ENCODE measurements around the gene CNTN6. TPM values are rescaled to one million over a fixed set of nuclear protein-coding genes. Genes with fewer than 3 reads are reported as not detected.

Gene CNTN6
- total RNA-seq, 1 experiment from 2014 or later = not detected

DNA sequence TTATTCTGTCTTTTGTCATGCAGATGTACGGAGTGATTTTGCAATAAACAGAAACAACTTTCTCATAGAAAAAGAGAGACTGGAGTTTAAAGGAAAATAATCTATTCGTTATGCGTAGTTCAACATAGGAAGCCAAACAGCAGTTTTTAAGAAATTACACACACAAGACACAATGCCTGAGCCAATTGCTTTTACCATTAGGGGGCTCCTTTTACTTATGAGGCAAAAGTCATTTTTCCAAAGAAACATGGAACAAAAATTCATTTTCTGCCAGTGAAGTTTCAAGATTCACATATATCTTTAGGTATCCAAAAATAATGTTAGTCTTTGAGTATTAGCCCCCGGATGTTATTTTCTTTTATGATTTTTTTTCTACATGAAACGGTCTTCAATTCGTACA is 10.7 kb downstream of the CNTN6 start:
- H2AFZ ChIP-seq (ENCODE audit: low read length) = no peak overlapping the region
- H3K4ac ChIP-seq (ENCODE audit: low read depth, low read length) = no peak overlapping the region
- no peak overlapping the region for H2BK12ac ChIP-seq (ENCODE audit: insufficient read length, low read depth, low read length)
- no peak overlapping the region for H3K18ac ChIP-seq (ENCODE audit: insufficient read length, low read depth, low read length)
- no peak overlapping the region for H3K9ac ChIP-seq (ENCODE audit: extremely low read depth, insufficient read length, low read length)
- no peaks in the 10 kb centered on the region for H3K4me1 ChIP-seq (ENCODE audit: insufficient read depth, low read length)
- no peak overlapping the region for H3K56ac ChIP-seq (ENCODE audit: insufficient read length, low read depth, low read length)
- H3K14ac ChIP-seq (ENCODE audit: insufficient read depth, low read length) = no peak overlapping the region
- H3T11ph ChIP-seq (ENCODE audit: low read length) = no peak overlapping the region
- Mint-ChIP-seq H3K4me1 (no peaks in the 10 kb centered on the region), H3K4me3 (no peak overlapping the region), H3K27me3 (ENCODE audit: low read depth) (no peaks in the 10 kb centered on the region), H3K36me3 (ENCODE audit: insufficient read depth in 1 of 3, low read depth in 3 of 3) (no peaks in the 10 kb centered on the region), H3K27ac (no peak overlapping the region), H3K9me3 (no peaks in the 10 kb centered on the region)
- no peaks in the 10 kb centered on the region for H3K79me2 ChIP-seq (ENCODE audit: insufficient read depth, low read length)
- H3K27me3 ChIP-seq (ENCODE audit: insufficient read depth, low read length) = no peaks in the 10 kb centered on the region
- H3K79me1 ChIP-seq (ENCODE audit: insufficient read depth, low read depth, low read length, poor library complexity, severe bottlenecking) = no peaks in the 10 kb centered on the region
- TF ChIP-seq, protein P1, sequence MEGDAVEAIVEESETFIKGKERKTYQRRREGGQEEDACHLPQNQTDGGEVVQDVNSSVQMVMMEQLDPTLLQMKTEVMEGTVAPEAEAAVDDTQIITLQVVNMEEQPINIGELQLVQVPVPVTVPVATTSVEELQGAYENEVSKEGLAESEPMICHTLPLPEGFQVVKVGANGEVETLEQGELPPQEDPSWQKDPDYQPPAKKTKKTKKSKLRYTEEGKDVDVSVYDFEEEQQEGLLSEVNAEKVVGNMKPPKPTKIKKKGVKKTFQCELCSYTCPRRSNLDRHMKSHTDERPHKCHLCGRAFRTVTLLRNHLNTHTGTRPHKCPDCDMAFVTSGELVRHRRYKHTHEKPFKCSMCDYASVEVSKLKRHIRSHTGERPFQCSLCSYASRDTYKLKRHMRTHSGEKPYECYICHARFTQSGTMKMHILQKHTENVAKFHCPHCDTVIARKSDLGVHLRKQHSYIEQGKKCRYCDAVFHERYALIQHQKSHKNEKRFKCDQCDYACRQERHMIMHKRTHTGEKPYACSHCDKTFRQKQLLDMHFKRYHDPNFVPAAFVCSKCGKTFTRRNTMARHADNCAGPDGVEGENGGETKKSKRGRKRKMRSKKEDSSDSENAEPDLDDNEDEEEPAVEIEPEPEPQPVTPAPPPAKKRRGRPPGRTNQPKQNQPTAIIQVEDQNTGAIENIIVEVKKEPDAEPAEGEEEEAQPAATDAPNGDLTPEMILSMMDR (conservative IDR thresholded peaks at IDR 0.05) = peak; percentile 45
- H4K8ac ChIP-seq (replicated peaks; ENCODE audit: insufficient read length, low read depth, low read length) = no peak overlapping the region
- H3K27ac ChIP-seq (ENCODE audit: insufficient read length, low read depth, low read length) = no peak overlapping the region
- H3K4me2 ChIP-seq (ENCODE audit: insufficient read depth, insufficient read length, low read length) = no peak overlapping the region
- no peaks in the 10 kb centered on the region for H3K9me3 ChIP-seq (ENCODE audit: control insufficient read depth, low read depth, low read length)
- no peak overlapping the region for H2BK5ac ChIP-seq (ENCODE audit: insufficient read length, low read length)
- no CpG with 5 or more reads among the region's 6 CpGs for WGBS (ENCODE audit: extremely low coverage, insufficient read length, low lambda C conversion rate)
- H4K20me1 ChIP-seq (ENCODE audit: control insufficient read depth, insufficient read depth, insufficient read length) = no peaks in the 10 kb centered on the region
- no peaks in the 10 kb centered on the region for H3K23me2 ChIP-seq (ENCODE audit: insufficient read length, low read depth, low read length, poor library complexity, severe bottlenecking)
- H2BK20ac ChIP-seq (ENCODE audit: low read depth, low read length, poor library complexity, severe bottlenecking) = no peak overlapping the region
- no peak overlapping the region for H3K23ac ChIP-seq (ENCODE audit: insufficient read length, low read depth, low read length)
- H2AK5ac ChIP-seq (ENCODE audit: insufficient read length, low read length) = no peak overlapping the region
- no peak overlapping the region for H2BK15ac ChIP-seq (ENCODE audit: low read depth, low read length)
- DNase-seq = no peak
- no peak overlapping the region for H4K5ac ChIP-seq (ENCODE audit: insufficient read length, low read depth, low read length)
- H4K91ac ChIP-seq (ENCODE audit: insufficient read length, low read depth, low read length) = no peak overlapping the region
- no peak overlapping the region for H2BK120ac ChIP-seq (ENCODE audit: low read depth, low read length, poor library complexity, severe bottlenecking)
